ENCODE measurements around the gene ADGRG2.

ADGRG2 gene

GRCh38 chrX:19133231-19133630, 11.0 kb upstream of the ADGRG2 start:
- H3K4me3 ChIP-seq (ENCODE audit: low read depth, low read length) = no peak overlapping the region
- no peak for DNase-seq (ENCODE audit: low read depth)
- TF ChIP-seq, protein P1, sequence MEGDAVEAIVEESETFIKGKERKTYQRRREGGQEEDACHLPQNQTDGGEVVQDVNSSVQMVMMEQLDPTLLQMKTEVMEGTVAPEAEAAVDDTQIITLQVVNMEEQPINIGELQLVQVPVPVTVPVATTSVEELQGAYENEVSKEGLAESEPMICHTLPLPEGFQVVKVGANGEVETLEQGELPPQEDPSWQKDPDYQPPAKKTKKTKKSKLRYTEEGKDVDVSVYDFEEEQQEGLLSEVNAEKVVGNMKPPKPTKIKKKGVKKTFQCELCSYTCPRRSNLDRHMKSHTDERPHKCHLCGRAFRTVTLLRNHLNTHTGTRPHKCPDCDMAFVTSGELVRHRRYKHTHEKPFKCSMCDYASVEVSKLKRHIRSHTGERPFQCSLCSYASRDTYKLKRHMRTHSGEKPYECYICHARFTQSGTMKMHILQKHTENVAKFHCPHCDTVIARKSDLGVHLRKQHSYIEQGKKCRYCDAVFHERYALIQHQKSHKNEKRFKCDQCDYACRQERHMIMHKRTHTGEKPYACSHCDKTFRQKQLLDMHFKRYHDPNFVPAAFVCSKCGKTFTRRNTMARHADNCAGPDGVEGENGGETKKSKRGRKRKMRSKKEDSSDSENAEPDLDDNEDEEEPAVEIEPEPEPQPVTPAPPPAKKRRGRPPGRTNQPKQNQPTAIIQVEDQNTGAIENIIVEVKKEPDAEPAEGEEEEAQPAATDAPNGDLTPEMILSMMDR (IDR thresholded peaks at IDR 0.05; ENCODE audit: low read depth, low read length, missing control alignments) = no peak

- H3K4me3 ChIP-seq (ENCODE audit: low read depth, low read length) = no peak overlapping the region
- no peak for DNase-seq (ENCODE audit: low read depth)
- TF ChIP-seq, protein P1 (IDR thresholded peaks at IDR 0.05; ENCODE audit: low read depth, low read length, missing control alignments) = no peak
These were observed 8.4 kb upstream of the ADGRG2 start for GRCh38 chrX:19130628-19131027.

- H3K4me3 ChIP-seq (ENCODE audit: low read depth, low read length) = no peak overlapping the region
- no peak for DNase-seq (ENCODE audit: low read depth)
- TF ChIP-seq, protein P1 (IDR thresholded peaks at IDR 0.05; ENCODE audit: low read depth, low read length, missing control alignments) = no peak
These were observed 7.4 kb upstream of the ADGRG2 start for GRCh38 chrX:19129694-19130093.

- no peak overlapping the region for H3K4me3 ChIP-seq (ENCODE audit: low read depth, low read length)
- TF ChIP-seq, protein P1 (IDR thresholded peaks at IDR 0.05; ENCODE audit: low read depth, low read length, missing control alignments) = no peak
- no peak for DNase-seq (ENCODE audit: low read depth)
These were observed 5.4 kb upstream of the ADGRG2 start for GRCh38 chrX:19127649-19128168.

DNA sequence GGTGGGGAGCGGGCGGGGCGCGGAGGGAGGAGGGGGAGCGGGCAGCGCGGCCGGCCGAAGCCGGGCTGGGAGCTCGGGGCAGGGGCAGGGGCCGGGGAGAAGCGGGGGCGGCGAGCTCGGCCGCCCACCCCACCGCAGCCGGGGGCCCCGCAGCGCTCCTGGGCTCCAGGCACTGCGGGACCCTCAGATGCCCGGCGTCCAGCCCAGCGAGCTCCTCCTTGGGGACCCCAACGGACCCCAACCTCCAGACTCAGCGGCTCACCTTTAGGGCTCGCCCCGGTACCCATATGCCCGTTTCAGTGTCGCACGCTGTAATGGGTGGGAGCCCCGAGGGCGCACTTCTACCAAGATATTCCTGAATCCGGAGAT, 357 bp upstream of the ADGRG2 start:
- TF ChIP-seq, protein P1 (IDR thresholded peaks at IDR 0.05; ENCODE audit: low read depth, low read length, missing control alignments) = no peak
- no peak overlapping the region for H3K4me3 ChIP-seq (ENCODE audit: low read depth, low read length)
- DNase-seq (ENCODE audit: low read depth) = no peak

DNA sequence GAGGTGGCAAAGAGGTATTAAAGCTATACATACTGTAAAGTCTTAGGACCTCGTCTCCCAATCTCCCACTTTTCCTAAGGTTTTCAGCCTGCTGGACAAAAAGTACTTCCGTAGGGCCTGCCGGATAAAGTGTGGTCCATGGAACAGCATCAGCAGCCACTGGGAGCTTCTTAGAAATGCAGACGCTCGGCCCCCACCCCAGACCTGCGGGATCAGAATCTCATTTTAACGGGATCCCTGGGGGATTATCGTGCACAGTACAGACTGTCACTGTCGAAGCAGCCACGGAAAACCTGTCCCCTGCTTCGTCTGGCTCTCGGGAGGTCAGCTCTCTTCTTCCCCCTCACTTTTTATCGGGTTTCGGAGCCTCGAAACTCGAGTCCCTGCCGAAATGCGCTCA, 802 bp downstream of the ADGRG2 start:
- H3K4me3 ChIP-seq (ENCODE audit: low read depth, low read length) = no peak overlapping the region
- DNase-seq (ENCODE audit: low read depth) = no peak
- TF ChIP-seq, protein P1 (IDR thresholded peaks at IDR 0.05; ENCODE audit: low read depth, low read length, missing control alignments) = no peak

GRCh38 chrX:19110642-19111041, 11.6 kb downstream of the ADGRG2 start:
- H3K4me3 ChIP-seq (ENCODE audit: low read depth, low read length) = no peak overlapping the region
- no peak for DNase-seq (ENCODE audit: low read depth)
- TF ChIP-seq, protein P1 (IDR thresholded peaks at IDR 0.05; ENCODE audit: low read depth, low read length, missing control alignments) = no peak

Data from GM12864 (cell line).